Natural killer cell (primary cell): ENCODE results near the gene RANBP1. TPM values are rescaled to one million over a fixed set of nuclear protein-coding genes. Genes with fewer than 3 reads are reported as not detected.
A peak's percentile ranks its signal among the peaks of the same experiment; 100 is the strongest.

ENCODE experiments used
- ATAC-seq, 3 donors: fragments of 150-1000 bp in 2 of 3; fragments of 200-7000 bp in 1 of 3; cut with Tn5 transposase; 1 replicate in 1 of 3; 2 replicates in 2 of 3; pipeline ENCODE4 v1.10.0; 2021; ENCODE audit warnings: mild to moderate bottlenecking in 2 of 3, moderate library complexity in 2 of 3
- DNase-seq, 2 donors: peaks; one replicate each; pipeline versions ENCODE4 v3.0.0 to v3.0.0-alpha.2; 2013 to 2021; ENCODE audit warnings: mixed read lengths in 1 of 2
- H3K27ac ChIP-seq: one replicate; pipeline ENCODE4 v1.5.1; 2013; ENCODE audit warnings: mild to moderate bottlenecking, low read length
- H3K27me3 ChIP-seq: one replicate; pipeline ENCODE4 v1.6.1; 2013; ENCODE audit warnings: low read length; ENCODE audit not compliant: control insufficient read depth, insufficient read depth
- H3K36me3 ChIP-seq: one replicate; pipeline ENCODE4 v1.6.1; 2013; ENCODE audit warnings: low read length; ENCODE audit not compliant: control insufficient read depth, insufficient read depth
- H3K4me1 ChIP-seq: one replicate; pipeline ENCODE4 v1.6.1; 2013; ENCODE audit warnings: low read length; ENCODE audit not compliant: control insufficient read depth, insufficient read depth
- H3K4me3 ChIP-seq: one replicate; pipeline ENCODE4 v1.5.1; 2013; ENCODE audit warnings: low read length
- H3K9me3 ChIP-seq: one replicate; pipeline ENCODE4 v1.6.1; 2013; ENCODE audit warnings: low read length; ENCODE audit not compliant: control insufficient read depth, insufficient read depth
- H3K27ac Mint-ChIP-seq, 2 donors: one replicate each; pipeline ENCODE4 v1.8.0; 2022; ENCODE audit warnings: mild to moderate bottlenecking in 2 of 2, mixed read lengths in 2 of 2, moderate library complexity in 1 of 2
- H3K27me3 Mint-ChIP-seq, 2 donors: one replicate each; pipeline ENCODE4 v1.8.0; 2022; ENCODE audit warnings: low read depth in 2 of 2, mixed read lengths in 2 of 2
- H3K36me3 Mint-ChIP-seq: one replicate; pipeline ENCODE4 v1.8.0; 2022; ENCODE audit warnings: mixed read lengths
- H3K4me1 Mint-ChIP-seq, 2 donors: one replicate each; pipeline ENCODE4 v1.8.0; 2022; ENCODE audit warnings: mixed read lengths in 2 of 2
- H3K4me3 Mint-ChIP-seq: one replicate; pipeline ENCODE4 v1.8.0; 2022; ENCODE audit warnings: mild to moderate bottlenecking, moderate library complexity, mixed read lengths
- H3K9me3 Mint-ChIP-seq, 2 donors: one replicate each; pipeline ENCODE4 v1.8.0; 2022; ENCODE audit warnings: mixed read lengths in 2 of 2
- WGBS: methylation state at CpG from one replicate; pipeline ENCODE4 v1.1.7; 2013; ENCODE audit warnings: missing lambda C conversion rate; ENCODE audit not compliant: insufficient coverage; 5-methylcytosine and 5-hydroxymethylcytosine counted together
- intact Hi-C: fragments of 100-400 bp; cut with micrococcal nuclease; formaldehyde crosslinking; loops from one replicate; pipeline ENCODE4 v1.14.2; 2022
- total RNA-seq, 4 donors: library from RNA; stranded (reverse); fragments of 120-200 nt in 1 of 4; gene quantifications; one replicate each; pipeline versions ENCODE4 v1.2.3 to v1.2.4, GENCODE V29; 2013 to 2022
- TF ChIP-seq, protein P1 (sequence below): fragments of 200-600 bp; IDR thresholded peaks from one replicate; pipeline ENCODE4 v1.8.0; 2022; ENCODE audit warnings: antibody characterized with exemption

RANBP1 gene
- total RNA-seq, 3 donors from 2014 or later (not counting 1 experiment from before 2014, with no cell fraction given): 54.0 to 61.0 (median 56.3) TPM

DNA sequence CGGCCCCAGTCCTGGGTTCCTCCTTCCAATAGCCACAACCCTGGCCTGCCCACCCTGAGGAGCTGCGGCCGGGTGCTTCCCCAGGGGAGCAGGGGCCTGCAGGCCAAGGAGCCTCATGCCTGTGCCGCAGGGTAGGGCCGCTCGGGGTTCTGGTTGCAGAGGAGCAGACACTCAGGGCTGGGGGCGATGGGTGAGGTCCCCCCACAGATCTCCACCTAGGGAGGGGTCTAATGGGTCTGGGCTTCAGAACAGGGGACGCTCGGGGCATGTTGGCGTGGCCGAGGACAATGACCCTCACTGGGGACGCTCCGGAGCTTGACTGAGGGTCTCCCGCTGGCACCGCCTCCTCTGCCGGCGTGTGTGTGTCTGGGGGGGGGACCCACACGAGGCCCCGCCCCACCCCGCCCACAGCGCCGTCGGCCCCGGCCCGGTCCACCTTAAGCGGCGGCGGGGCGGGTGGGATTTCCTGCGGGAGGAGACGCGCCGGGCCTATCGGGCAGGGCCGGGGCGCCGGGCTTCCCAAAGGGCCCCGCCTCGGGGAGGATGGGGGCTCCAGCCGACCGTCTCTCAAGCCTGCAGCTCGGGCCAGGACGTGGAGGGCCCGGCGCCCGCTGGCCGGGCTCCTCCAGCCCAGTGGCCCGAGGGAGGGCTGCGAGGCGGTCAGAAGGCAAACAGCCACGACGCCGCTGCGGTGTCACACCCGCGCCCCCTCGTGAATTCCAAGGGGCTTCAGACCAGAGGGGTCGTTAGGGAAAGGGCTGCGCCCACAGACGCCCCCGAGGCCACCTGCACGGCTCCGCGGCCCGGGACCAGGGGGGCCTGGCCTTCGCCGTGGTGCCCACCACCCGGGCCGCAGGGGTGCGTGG, 15.1 kb downstream of the RANBP1 start:
- Histone ChIP-seq H3K36me3 (peaks cover 4% of the 10 kb centered on the region), H3K9me3 (no peaks in the 10 kb centered on the region), H3K27ac (peak overlapping the region; percentile 67), H3K4me3 (peak overlapping the region; percentile 66), H3K27me3 (no peaks in the 10 kb centered on the region), H3K4me1 (peaks cover 42% of the 10 kb centered on the region)
- peak; percentile 75 to 83 (median 82) for ATAC-seq
- peak overlapping the region; percentile 74 for H3K4me3 Mint-ChIP-seq
- no peaks in the 10 kb centered on the region for H3K36me3 Mint-ChIP-seq
- H3K27me3 Mint-ChIP-seq: no peaks in the 10 kb centered on the region
- H3K9me3 Mint-ChIP-seq: no peaks in the 10 kb centered on the region
- intact Hi-C loops: loop anchor here (2.0 kb wide), 1 partner anchor 14 kb away; the partner anchor contains the start of genes RANBP1 and TRMT2A
- WGBS: 5% methylated on average over 70 of the region's 70 CpGs
- DNase-seq: peak; percentile 66 to 86
- H3K4me1 Mint-ChIP-seq: peaks cover 0 to 20% of the 10 kb centered on the region in 2 donors
- peak overlapping the region in 1 of 2 donors; percentile 35 for H3K27ac Mint-ChIP-seq
- TF ChIP-seq, protein P1, sequence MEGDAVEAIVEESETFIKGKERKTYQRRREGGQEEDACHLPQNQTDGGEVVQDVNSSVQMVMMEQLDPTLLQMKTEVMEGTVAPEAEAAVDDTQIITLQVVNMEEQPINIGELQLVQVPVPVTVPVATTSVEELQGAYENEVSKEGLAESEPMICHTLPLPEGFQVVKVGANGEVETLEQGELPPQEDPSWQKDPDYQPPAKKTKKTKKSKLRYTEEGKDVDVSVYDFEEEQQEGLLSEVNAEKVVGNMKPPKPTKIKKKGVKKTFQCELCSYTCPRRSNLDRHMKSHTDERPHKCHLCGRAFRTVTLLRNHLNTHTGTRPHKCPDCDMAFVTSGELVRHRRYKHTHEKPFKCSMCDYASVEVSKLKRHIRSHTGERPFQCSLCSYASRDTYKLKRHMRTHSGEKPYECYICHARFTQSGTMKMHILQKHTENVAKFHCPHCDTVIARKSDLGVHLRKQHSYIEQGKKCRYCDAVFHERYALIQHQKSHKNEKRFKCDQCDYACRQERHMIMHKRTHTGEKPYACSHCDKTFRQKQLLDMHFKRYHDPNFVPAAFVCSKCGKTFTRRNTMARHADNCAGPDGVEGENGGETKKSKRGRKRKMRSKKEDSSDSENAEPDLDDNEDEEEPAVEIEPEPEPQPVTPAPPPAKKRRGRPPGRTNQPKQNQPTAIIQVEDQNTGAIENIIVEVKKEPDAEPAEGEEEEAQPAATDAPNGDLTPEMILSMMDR: no peak

DNA sequence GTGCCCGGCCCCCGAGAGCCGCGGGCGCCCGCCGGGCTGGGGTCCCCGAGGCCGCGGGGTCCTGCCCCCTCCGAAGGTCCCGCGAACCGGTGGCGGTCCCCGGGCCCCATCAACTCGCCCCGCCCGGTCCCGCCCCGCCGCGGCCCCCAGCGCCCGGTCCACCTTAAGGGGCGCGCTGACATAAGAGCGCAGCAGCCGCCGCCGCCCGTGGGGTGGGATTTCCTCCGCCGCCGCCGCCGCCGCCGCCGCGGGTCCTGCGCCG, 15.6 kb downstream of the RANBP1 start, which contains the start of gene ZDHHC8:
TSS of gene ZDHHC8 (plus strand) at position 208 of the 262 bp plus-strand sequence. CDS start 144 bp downstream, outside the sequence.
- no peaks in the 10 kb centered on the region for H3K36me3 Mint-ChIP-seq
- Histone ChIP-seq H3K36me3 (no peaks in the 10 kb centered on the region), H3K4me3 (peak within 1 kb of the TSS; percentile 66), H3K4me1 (peaks cover 46% of the 10 kb centered on the region), H3K9me3 (no peaks in the 10 kb centered on the region), H3K27me3 (no peaks in the 10 kb centered on the region), H3K27ac (peak within 1 kb of the TSS; percentile 67)
- intact Hi-C loops: loop anchor here (2.0 kb wide), 1 partner anchor 15 kb away; the partner anchor contains the start of genes RANBP1 and TRMT2A
- WGBS: 0% methylated on average over 43 of the region's 43 CpGs
- H3K27ac Mint-ChIP-seq: peak within 1 kb of the TSS in 1 of 2 donors; percentile 35
- H3K4me1 Mint-ChIP-seq: peaks cover 0 to 25% of the 10 kb centered on the region in 2 donors
- DNase-seq (peak; percentile 29 to 68), ATAC-seq (peak; percentile 74 to 80 (median 77))
- no peaks in the 10 kb centered on the region for H3K27me3 Mint-ChIP-seq
- H3K9me3 Mint-ChIP-seq: no peaks in the 10 kb centered on the region
- H3K4me3 Mint-ChIP-seq: peak within 1 kb of the TSS; percentile 74
- TF ChIP-seq, protein P1: no peak

DNA sequence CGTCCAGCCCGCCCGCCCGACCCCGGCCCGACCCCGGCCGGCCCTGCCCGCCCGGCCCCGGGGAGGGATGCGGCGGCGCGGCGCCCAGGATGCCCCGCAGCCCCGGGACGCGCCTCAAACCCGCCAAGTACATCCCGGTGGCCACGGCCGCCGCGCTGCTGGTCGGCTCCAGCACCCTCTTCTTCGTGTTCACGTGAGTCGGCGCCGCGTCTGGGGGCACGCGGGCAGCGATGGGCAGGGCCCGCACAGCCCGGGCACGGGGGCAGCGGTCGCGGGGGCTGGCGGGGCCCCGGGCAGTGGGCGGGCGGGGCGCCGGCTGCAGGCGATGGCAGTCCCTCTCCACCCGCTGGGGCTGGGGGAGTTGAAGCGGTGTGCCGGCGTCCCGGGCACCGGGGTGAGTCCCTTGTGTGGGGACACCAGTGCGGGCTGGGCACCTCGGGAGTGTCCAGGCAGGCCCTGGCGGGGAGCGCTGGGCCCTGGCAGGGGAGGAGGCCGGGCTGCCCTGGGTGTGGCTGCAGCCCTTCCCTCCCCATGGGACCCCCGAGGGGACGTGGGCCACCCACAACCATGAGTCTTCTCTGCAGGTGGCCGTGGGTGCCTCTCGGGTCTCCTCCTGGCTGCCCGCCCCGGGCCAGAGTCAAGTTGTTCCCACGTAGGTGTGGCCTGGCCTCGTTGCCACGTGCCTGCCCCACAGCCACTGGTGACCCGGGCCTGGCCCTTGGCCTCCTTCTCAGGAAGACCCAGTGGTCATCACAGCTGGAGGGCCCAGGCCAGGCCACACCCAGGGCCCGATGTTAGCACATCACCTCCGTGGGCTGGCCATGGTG, 16.2 kb downstream of the RANBP1 start:
- H3K27ac ChIP-seq: no peak overlapping the region
- DNase-seq (peak in 1 of 2 donors; percentile 55), ATAC-seq (peak; percentile 2 to 23 (median 22))
- H3K27me3 ChIP-seq: no peaks in the 10 kb centered on the region
- H3K27me3 Mint-ChIP-seq: no peaks in the 10 kb centered on the region
- no peaks in the 10 kb centered on the region for H3K9me3 ChIP-seq
- no peak overlapping the region for H3K27ac Mint-ChIP-seq
- peak overlapping the region; percentile 50 for H3K4me3 ChIP-seq
- TF ChIP-seq, protein P1: no peak
- WGBS: under 1% methylated on average over 72 of the region's 72 CpGs
- peaks cover 46% of the 10 kb centered on the region for H3K4me1 ChIP-seq
- H3K36me3 ChIP-seq: no peaks in the 10 kb centered on the region
- peak overlapping the region; percentile 74 for H3K4me3 Mint-ChIP-seq
- peaks cover 0 to 28% of the 10 kb centered on the region in 2 donors for H3K4me1 Mint-ChIP-seq
- intact Hi-C loops: loop anchor here (2.0 kb wide), 1 partner anchor 15 kb away; the partner anchor contains the start of genes RANBP1 and TRMT2A
- H3K9me3 Mint-ChIP-seq: no peaks in the 10 kb centered on the region
- H3K36me3 Mint-ChIP-seq: no peaks in the 10 kb centered on the region
